ENCODE data around the gene SLC20A1.

The SLC20A1 gene

DNA sequence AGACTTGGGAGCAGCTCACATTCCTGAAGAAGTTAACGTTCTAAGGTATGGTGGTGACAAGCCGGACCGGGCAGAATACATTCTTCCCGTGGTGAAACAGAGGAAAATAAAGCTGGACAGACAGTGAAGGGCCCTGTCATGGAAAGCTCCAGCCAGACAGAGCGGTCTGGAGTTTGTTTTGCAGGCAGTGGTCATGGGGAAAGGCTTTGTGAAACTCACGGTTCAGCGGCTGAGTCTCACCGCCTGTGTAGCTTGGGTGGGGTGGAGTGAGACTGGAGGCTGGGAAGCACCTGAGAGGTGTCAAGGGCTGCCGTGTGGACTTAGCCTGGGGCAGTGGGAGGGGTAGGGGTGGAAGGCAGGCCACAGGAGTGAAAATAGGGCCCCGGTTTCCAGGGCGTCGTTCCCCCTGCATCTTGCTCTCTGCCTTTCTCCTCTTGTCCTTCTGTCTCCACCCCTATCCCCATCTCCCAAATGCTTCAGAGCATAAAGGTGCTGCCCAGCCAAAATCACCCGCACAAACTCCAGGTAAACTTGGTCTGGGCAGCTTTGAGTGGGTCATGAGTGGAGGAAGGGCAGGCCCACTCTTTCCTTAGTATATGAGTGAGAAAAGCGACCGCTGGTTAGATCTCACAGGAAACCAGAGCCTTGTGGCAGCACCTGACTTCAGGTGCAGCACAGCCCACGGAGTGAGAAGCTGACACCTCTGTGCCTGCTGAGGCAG is 11.4 kb upstream of the SLC20A1 start:
- Mint-ChIP-seq H3K27ac (no peak overlapping the region), H3K27me3 (ENCODE audit: low read depth) (no peaks in the 10 kb centered on the region), H3K36me3 (ENCODE audit: low read depth) (no peaks in the 10 kb centered on the region), H3K4me1 (ENCODE audit: low read depth) (peaks cover 63% of the 10 kb centered on the region), H3K9me3 (no peaks in the 10 kb centered on the region), H3K4me3 (no peak overlapping the region)
- DNase-seq (ENCODE audit: low spot score): no peak

DNA sequence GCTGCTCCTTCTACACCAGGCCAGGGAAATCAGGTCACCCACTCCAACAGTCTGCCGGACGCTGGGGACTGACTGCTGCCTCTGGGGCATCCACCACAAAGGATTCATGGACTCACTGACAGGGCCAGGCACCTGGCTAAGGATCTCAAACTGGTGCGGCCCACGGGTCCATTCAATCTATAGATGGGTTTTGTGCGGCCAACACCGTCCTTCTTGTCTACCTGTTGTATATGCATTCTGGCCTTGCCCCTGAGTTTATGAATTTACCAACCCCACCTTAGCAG is 10.9 kb upstream of the SLC20A1 start:
- H3K4me3 Mint-ChIP-seq: no peak overlapping the region
- no peaks in the 10 kb centered on the region for H3K27me3 Mint-ChIP-seq (ENCODE audit: low read depth)
- peaks cover 59% of the 10 kb centered on the region for H3K4me1 Mint-ChIP-seq (ENCODE audit: low read depth)
- DNase-seq (ENCODE audit: low spot score): no peak
- no peaks in the 10 kb centered on the region for H3K9me3 Mint-ChIP-seq
- no peak overlapping the region for H3K27ac Mint-ChIP-seq
- no peaks in the 10 kb centered on the region for H3K36me3 Mint-ChIP-seq (ENCODE audit: low read depth)

DNA sequence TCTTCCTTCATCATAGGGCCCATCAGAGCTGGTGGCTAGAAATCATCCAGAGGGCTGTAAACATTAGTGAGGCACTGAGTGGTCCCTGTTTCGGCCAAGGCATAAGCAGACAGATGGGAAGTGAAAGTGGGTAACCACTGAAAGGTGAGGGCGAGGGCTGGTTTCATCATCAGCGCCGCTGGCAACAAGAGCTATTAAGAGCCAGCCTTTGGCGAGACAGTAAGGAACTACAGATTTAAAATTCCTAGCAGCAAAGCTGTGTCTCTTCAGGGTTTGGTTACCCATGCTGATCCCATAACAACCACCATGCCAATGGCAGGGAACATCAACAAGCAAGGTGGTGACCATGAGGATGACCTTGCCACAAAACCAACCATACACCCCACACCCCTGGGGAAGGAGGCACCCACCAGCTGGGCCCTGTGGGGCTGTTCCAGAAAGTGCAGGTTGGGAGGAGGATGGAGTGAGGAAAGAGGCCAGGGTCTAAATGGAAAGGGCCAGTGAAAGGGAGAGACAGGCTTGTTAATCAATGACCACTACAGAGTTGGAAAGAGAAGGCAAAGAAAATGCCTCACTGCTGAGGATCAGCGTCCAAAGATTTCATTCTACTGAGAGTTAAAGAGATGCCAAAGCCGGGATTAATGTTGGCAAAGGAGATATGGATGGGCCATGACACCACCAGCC is 9.0 kb upstream of the SLC20A1 start:
- peak; percentile 31 for DNase-seq (ENCODE audit: low spot score)
- Mint-ChIP-seq H3K4me3 (no peak overlapping the region), H3K4me1 (ENCODE audit: low read depth) (peaks cover 60% of the 10 kb centered on the region), H3K27ac (no peak overlapping the region), H3K27me3 (ENCODE audit: low read depth) (no peaks in the 10 kb centered on the region), H3K36me3 (ENCODE audit: low read depth) (no peaks in the 10 kb centered on the region), H3K9me3 (no peaks in the 10 kb centered on the region)

DNA sequence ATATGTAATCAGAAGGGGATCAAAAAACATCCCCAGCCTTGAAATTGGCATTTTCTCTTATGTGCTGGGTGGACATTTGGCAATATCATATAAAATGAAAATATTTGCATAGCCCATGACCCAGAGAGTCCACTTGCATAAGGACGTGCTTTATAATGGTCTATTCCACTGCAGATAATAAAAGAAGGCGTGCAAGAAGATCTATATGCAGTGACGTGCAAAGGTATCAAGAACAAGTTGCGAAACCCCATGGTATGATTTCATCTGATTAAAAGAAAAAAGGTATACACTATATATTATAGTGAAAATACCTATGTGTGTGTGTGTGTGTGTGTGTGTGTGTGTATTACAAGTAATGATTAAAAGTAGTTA is 8.5 kb upstream of the SLC20A1 start:
- no peak for DNase-seq (ENCODE audit: low spot score)
- Mint-ChIP-seq H3K4me3 (no peak overlapping the region), H3K27me3 (ENCODE audit: low read depth) (no peaks in the 10 kb centered on the region), H3K27ac (no peak overlapping the region), H3K36me3 (ENCODE audit: low read depth) (no peaks in the 10 kb centered on the region), H3K9me3 (no peaks in the 10 kb centered on the region), H3K4me1 (ENCODE audit: low read depth) (peaks cover 57% of the 10 kb centered on the region)

DNA sequence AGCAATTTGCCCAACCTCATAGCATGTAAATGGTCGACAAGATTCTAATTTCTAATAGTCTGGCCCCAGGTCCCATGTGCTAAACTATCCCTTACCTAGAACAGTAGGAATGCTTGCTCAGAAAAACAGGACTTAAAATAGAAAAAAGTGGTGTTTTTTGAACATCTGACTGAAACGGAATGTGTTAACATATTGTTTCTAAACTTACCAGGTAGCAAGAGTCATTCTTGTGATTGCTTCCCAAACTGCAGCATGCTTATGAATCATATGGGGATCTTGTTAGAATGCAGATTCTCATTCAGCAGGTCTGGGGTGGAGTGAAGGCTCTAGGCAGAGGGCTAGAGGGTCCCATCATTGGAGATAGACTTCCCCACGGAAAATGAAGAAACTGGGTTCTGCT is 5.8 kb upstream of the SLC20A1 start:
- Mint-ChIP-seq H3K4me3 (no peak overlapping the region), H3K36me3 (ENCODE audit: low read depth) (peaks cover 6% of the 10 kb centered on the region), H3K9me3 (no peaks in the 10 kb centered on the region), H3K27ac (no peak overlapping the region), H3K4me1 (ENCODE audit: low read depth) (peaks cover 65% of the 10 kb centered on the region), H3K27me3 (ENCODE audit: low read depth) (no peaks in the 10 kb centered on the region)
- DNase-seq (ENCODE audit: low spot score): no peak

DNA sequence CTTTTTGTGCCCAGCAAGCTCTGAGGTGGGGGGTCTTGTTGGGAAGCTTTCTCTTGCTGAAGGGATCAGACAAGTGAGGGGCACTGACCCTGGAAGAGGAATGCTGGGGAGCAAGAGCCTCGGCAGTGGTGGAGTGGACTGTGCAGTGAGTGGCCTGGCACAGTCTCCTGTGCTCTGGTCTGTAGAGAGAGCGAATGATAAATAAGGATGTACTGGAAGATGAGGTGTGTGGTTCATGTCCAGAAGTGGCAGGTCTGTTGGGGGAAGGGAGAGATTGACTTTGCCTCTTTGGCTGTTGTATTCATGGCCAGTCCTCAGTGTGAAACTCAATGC is 5.3 kb upstream of the SLC20A1 start:
- Mint-ChIP-seq H3K27ac (no peak overlapping the region), H3K9me3 (no peaks in the 10 kb centered on the region), H3K4me3 (no peak overlapping the region), H3K27me3 (ENCODE audit: low read depth) (no peaks in the 10 kb centered on the region), H3K4me1 (ENCODE audit: low read depth) (peaks cover 63% of the 10 kb centered on the region), H3K36me3 (ENCODE audit: low read depth) (peaks cover 6% of the 10 kb centered on the region)
- no peak for DNase-seq (ENCODE audit: low spot score)

DNA sequence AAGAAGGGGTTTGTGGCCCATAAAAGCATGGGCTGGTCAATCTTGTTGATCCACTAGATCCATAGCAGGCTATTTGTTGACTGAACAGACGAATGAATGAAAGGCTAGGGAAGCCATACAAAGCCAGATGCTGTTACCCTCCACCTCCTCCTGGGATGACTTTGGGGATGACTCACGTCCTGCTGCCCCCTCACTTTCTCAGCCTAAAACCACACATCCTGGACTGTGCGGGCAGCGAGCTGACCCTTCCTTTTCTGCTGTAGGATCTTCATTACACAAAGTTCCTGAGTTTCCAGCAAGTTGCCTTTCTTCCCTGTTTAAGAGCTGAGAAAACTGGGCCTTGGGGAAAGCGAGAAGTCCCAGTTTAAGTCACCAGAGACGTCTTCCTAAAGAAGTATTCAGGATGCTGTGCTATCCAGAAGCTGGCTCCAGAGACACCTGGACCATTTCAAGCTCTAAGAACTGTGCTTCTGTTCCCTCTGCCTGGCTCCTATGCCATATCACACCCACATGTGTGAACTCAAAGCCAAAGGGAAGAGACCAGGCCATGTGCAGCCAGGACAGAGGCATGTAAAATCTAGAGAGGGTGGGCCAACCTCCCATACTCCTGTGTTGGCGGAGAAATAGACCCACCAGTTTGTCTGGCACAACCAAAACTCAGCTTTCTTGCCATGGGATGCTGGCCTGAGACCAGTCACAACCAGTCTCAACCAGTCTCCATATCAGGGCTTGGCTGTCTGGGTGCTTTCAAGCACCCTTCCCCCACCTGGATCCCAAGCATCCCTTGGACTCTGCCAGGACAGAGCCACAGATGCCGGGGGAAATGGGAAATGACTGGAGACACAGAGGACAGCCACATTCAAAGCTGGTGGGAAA is 4.7 kb upstream of the SLC20A1 start:
- peak; percentile 33 for DNase-seq (ENCODE audit: low spot score)
- H3K27me3 Mint-ChIP-seq (ENCODE audit: low read depth): no peaks in the 10 kb centered on the region
- no peaks in the 10 kb centered on the region for H3K9me3 Mint-ChIP-seq
- H3K4me1 Mint-ChIP-seq (ENCODE audit: low read depth): peaks cover 57% of the 10 kb centered on the region
- no peak overlapping the region for H3K27ac Mint-ChIP-seq
- no peak overlapping the region for H3K4me3 Mint-ChIP-seq
- H3K36me3 Mint-ChIP-seq (ENCODE audit: low read depth): peaks cover 6% of the 10 kb centered on the region

DNA sequence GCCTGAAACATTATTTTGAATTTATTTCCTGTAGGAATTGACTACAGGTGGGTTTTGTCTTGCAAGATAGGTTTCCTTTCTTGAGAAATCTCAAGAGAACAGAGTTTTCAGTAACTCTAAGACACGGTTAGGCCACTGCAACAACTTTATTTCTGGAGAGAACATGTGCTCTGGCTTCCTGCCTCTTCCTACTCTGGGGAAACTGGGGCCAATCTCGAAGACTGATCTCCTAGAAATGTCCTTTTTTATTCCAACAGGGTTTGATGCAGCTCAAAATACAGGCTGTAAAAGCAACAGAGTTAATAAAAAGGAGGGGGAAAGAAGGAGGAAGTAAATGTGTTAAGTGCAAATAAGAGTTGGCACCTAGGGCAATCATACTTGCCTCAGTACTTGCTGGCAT is 4.0 kb upstream of the SLC20A1 start:
- Mint-ChIP-seq H3K4me3 (no peak overlapping the region), H3K4me1 (ENCODE audit: low read depth) (peaks cover 53% of the 10 kb centered on the region), H3K36me3 (ENCODE audit: low read depth) (peaks cover 7% of the 10 kb centered on the region), H3K27ac (no peak overlapping the region), H3K27me3 (ENCODE audit: low read depth) (no peaks in the 10 kb centered on the region), H3K9me3 (no peaks in the 10 kb centered on the region)
- DNase-seq (ENCODE audit: low spot score): no peak

DNA sequence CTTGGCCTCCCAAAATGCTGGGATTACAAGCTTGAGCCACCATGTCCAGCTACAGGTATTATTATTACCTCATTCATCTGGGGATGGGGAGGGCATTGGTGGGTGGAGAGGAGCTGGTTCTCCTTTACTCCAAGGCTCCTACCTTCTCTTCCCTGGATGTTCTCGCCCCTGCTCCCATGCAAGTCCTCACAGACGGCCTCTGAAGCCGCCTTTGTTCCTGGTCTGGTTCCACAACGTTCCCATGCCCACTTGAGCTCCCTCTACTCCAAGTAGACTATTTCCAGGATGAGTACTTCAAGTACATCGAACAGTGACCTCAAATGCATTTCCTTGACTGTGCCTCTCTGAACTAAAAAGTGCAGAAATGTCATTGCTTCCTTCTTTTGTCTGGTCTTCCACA is 3.2 kb upstream of the SLC20A1 start:
- Mint-ChIP-seq H3K9me3 (no peaks in the 10 kb centered on the region), H3K27ac (peak overlapping the region; percentile 21), H3K4me1 (ENCODE audit: low read depth) (peaks cover 54% of the 10 kb centered on the region), H3K4me3 (no peak overlapping the region), H3K36me3 (ENCODE audit: low read depth) (peaks cover 15% of the 10 kb centered on the region), H3K27me3 (ENCODE audit: low read depth) (no peaks in the 10 kb centered on the region)
- DNase-seq (ENCODE audit: low spot score): no peak

DNA sequence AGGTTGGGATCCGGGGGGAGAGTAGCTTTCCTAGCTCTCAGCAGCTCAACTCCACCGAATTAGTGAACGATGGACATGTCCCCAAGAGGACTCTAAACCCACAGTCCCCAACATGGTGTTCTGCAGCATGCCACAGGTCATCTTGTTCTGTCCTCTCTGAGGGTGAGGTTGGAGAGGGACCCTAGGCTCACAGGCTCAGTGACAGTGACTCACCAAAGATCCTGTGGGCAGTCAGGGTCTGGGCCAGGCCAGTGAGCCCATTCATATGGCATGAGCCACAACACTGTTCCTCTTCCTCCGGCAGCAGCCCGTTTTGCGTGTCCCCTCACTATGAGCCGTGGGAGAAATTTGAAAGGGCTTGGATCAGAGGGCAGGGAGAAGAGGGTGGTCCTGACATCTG is 2.8 kb upstream of the SLC20A1 start:
- Mint-ChIP-seq H3K4me3 (no peak overlapping the region), H3K27ac (peak overlapping the region; percentile 21), H3K9me3 (no peaks in the 10 kb centered on the region), H3K36me3 (ENCODE audit: low read depth) (peaks cover 19% of the 10 kb centered on the region), H3K27me3 (ENCODE audit: low read depth) (no peaks in the 10 kb centered on the region), H3K4me1 (ENCODE audit: low read depth) (peaks cover 57% of the 10 kb centered on the region)
- DNase-seq (ENCODE audit: low spot score): no peak

DNA sequence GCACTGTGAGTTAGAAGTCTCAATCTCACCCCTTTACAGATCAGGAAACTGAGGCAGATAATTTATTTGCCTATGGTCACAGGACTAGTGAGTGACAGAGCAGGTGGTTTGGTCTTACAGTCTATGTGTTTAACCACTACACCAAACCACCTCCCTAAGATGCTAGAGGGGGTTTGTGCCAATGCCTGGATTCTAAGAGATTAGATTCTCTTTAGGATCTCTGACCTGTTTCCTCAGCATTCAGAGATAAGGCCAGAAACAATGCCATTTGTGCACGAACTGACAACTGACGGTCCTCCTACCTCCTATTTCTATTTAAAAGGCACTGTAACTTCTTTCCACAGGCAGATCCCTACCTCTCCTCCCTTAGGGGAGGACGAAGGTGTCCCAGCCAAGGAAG is 2.3 kb upstream of the SLC20A1 start:
- Mint-ChIP-seq H3K4me3 (peak overlapping the region; percentile 90), H3K4me1 (ENCODE audit: low read depth) (peaks cover 55% of the 10 kb centered on the region), H3K27ac (no peak overlapping the region), H3K27me3 (ENCODE audit: low read depth) (no peaks in the 10 kb centered on the region), H3K9me3 (no peaks in the 10 kb centered on the region), H3K36me3 (ENCODE audit: low read depth) (peaks cover 25% of the 10 kb centered on the region)
- no peak for DNase-seq (ENCODE audit: low spot score)

DNA sequence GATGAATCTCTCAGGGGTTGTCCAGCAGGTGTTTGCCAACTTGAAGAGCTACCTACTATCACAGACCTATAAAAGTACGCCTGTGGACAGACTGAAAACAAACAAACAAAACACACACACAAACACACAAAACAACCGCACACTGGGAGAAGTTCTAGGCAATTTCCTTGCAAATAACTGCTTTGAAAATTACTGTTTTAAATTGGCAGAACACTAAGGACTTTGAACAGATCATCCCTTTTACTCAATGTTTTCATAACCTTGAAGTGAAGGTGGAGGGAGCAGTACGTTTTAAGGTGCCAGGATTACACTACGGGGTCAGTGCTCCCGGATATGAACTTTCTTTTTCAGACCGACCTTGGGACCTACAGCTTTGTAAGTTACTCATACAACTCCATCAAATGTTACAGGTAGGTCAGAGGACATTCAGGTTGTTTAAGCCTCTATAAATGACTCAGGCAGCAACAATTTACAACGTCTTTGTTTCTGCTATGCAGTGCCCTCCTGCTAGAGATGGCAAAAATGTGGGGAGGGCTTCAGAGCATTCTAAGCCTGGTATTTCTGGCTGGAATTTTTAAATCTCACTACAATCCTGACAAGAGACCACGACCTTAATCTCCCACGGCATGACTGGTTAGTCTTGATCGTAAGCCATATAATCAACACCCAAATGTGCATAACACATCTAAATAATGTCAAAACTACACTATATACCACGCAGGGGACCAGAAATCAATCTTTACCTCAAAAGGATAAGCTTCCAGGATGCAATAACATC is 1.4 kb upstream of the SLC20A1 start:
- DNase-seq (ENCODE audit: low spot score): no peak
- peaks cover 33% of the 10 kb centered on the region for H3K36me3 Mint-ChIP-seq (ENCODE audit: low read depth)
- H3K27me3 Mint-ChIP-seq (ENCODE audit: low read depth): no peaks in the 10 kb centered on the region
- H3K4me1 Mint-ChIP-seq (ENCODE audit: low read depth): peaks cover 63% of the 10 kb centered on the region
- H3K27ac Mint-ChIP-seq: peak overlapping the region; percentile 95
- H3K4me3 Mint-ChIP-seq: peak overlapping the region; percentile 90
- H3K9me3 Mint-ChIP-seq: no peaks in the 10 kb centered on the region

DNA sequence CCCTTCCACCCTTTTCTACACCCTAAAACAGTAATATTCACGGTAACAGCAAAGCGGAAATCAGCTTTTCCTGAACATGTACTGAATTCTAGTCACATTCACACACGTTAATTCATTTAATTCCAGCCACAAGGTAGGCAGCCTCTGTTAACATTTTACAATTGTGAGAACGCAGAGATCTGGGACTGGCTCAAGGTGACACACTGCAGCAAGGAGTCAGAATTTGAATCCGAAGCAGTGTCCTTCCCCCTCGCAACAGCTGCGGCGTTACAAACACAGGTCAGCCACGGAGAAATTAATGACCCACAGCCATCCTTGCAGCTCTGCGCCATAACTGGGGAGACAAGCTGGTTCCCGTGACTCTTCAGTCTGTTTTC is 818 bp upstream of the SLC20A1 start:
- no peak for DNase-seq (ENCODE audit: low spot score)
- Mint-ChIP-seq H3K4me3 (peak overlapping the region; percentile 90), H3K9me3 (no peaks in the 10 kb centered on the region), H3K27ac (peak overlapping the region; percentile 95), H3K36me3 (ENCODE audit: low read depth) (peaks cover 39% of the 10 kb centered on the region), H3K27me3 (ENCODE audit: low read depth) (no peaks in the 10 kb centered on the region), H3K4me1 (ENCODE audit: low read depth) (peaks cover 67% of the 10 kb centered on the region)
